GM12873 (cell line): Measurements from ENCODE around the gene DDIT4L.

Experiments used
- CTCF ChIP-seq: IDR thresholded peaks from 2 replicates; pipeline ENCODE4 v1.5.1; 2012; ENCODE audit warnings: low read depth, mild to moderate bottlenecking, moderate library complexity, low read length, control low read depth; ENCODE audit not compliant: insufficient read depth; ENCODE audit errors: missing control alignments

DDIT4L gene

GRCh38 chr4:100175858-100176257 is 14.4 kb downstream of the DDIT4L start:
- no peak for TF ChIP-seq CTCF

- TF ChIP-seq CTCF: no peak
Measured at GRCh38 chr4:100174985-100175383, 15.3 kb downstream of the DDIT4L start.

GRCh38 chr4:100170986-100171385 is 19.3 kb downstream of the DDIT4L start:
- TF ChIP-seq CTCF: no peak

GRCh38 chr4:100169491-100170485 is 20.5 kb downstream of the DDIT4L start:
- no peak for TF ChIP-seq CTCF

GRCh38 chr4:100168521-100168920 is 21.7 kb downstream of the DDIT4L start:
- no peak for TF ChIP-seq CTCF

GRCh38 chr4:100166297-100167039 is 23.8 kb downstream of the DDIT4L start:
- no peak for TF ChIP-seq CTCF

- no peak for TF ChIP-seq CTCF
Measured at GRCh38 chr4:100165809-100166208, 24.5 kb downstream of the DDIT4L start.
